GM12864 (cell line): ENCODE measurements around the gene OSBPL3.
A peak's percentile ranks its signal among the peaks of the same experiment; 100 is the strongest.

Source experiments
- DNase-seq: peaks from one replicate; pipeline ENCODE4 v3.0.0-alpha.2; 2011; ENCODE audit warnings: low read depth
- H3K4me3 ChIP-seq: 2 replicates; pipeline ENCODE4 v1.5.1; 2011; ENCODE audit warnings: mild to moderate bottlenecking, low read depth, low read length, control low read depth
- CTCF ChIP-seq: IDR thresholded peaks from 2 replicates; pipeline ENCODE4 v1.5.1; 2011; ENCODE audit warnings: low read depth, mild to moderate bottlenecking, moderate library complexity, low read length, control low read depth, inconsistent platforms; ENCODE audit errors: missing control alignments

Gene OSBPL3

GRCh38 chr7:24965831-24966708 lies 13.9 kb downstream of the OSBPL3 start:
- no peak overlapping the region; the same call in 1 of the 2 replicates for H3K4me3 ChIP-seq
- peak; percentile 95 for DNase-seq
- no peak for TF ChIP-seq CTCF

GRCh38 chr7:24964191-24964590 lies 15.8 kb downstream of the OSBPL3 start:
- H3K4me3 ChIP-seq = no peak overlapping the region
- no peak for DNase-seq
- no peak for TF ChIP-seq CTCF

GRCh38 chr7:24963218-24963617 lies 16.8 kb downstream of the OSBPL3 start:
- H3K4me3 ChIP-seq = no peak overlapping the region
- TF ChIP-seq CTCF = no peak
- DNase-seq = peak; percentile 55

GRCh38 chr7:24962418-24962962 lies 17.5 kb downstream of the OSBPL3 start:
- TF ChIP-seq CTCF = no peak
- DNase-seq = no peak
- H3K4me3 ChIP-seq = no peak overlapping the region

- no peak for DNase-seq
- no peak for TF ChIP-seq CTCF
- no peak overlapping the region for H3K4me3 ChIP-seq
Measured at GRCh38 chr7:24959735-24960485, 20.1 kb downstream of the OSBPL3 start.

GRCh38 chr7:24958399-24958798 lies 21.6 kb downstream of the OSBPL3 start:
- no peak overlapping the region for H3K4me3 ChIP-seq
- no peak for TF ChIP-seq CTCF
- no peak for DNase-seq
